Middle frontal gyrus (tissue), 1 donor: ENCODE results near the gene PLA2G12B.
"Not testable (repeated sequence)": the region's sequence is repeated elsewhere in the genome, so short reads cannot be mapped to it uniquely, and the experiment has no call there.

Experiments
- DNase-seq: peaks from one replicate; pipeline ENCODE4 v3.0.0-alpha.2; 2015; ENCODE audit warnings: low spot score; ENCODE audit errors: extremely low spot score

PLA2G12B gene

DNA sequence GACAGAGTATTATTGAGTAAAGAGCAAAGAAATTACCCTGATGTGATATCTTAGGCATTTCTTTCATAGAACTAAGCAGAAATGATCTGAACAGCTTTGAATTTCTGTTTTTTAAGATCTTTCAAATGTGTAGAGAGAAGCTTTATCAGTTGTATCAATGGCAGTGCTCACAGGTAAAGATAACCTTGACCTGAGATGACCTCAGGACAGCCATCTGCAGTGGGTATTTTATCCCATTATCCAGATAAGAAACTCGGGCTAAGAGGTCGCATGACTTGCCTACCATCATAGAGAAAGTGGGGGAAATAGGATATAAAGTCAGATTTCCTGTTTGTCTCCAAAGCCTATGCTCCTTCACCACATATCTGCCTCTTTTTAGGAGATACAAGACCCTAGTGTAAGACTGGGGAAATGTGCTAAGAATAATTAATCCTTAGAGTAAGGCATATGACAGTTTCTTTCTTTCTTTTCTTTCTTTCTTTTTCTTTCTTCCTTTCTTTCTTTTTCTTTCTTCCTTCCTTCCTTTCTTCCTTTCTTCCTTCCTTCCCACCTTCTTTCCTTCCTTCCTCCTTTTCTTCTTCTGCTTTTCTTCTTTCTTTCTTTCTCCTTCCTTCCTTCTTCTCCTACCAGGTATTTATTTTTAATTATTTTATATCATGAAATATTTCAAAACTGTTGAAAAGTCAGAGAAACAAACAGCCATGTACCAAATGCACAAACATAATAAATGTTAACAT, 10.9 kb downstream of the PLA2G12B start:
- no peak for DNase-seq

DNA sequence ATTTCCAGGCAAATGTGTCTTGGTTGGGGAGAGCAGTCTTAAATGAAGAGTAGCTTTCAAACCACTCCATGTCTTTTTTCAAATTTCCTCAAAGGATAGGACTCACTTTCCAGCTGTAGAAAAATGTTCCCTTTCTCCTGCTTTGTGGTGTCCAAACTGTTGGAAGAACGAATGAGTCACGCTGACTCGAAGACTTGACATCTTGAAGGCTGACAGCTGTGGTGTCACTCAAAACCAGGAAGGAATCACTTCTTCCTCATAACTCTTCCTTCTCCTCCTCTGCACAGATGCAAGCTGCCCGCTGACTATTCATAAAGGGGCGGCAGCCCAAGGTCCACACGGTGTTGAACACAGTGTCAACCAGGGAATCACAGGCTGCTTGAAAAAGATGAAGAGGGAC, 19.2 kb downstream of the PLA2G12B start:
- DNase-seq: no peak

DNA sequence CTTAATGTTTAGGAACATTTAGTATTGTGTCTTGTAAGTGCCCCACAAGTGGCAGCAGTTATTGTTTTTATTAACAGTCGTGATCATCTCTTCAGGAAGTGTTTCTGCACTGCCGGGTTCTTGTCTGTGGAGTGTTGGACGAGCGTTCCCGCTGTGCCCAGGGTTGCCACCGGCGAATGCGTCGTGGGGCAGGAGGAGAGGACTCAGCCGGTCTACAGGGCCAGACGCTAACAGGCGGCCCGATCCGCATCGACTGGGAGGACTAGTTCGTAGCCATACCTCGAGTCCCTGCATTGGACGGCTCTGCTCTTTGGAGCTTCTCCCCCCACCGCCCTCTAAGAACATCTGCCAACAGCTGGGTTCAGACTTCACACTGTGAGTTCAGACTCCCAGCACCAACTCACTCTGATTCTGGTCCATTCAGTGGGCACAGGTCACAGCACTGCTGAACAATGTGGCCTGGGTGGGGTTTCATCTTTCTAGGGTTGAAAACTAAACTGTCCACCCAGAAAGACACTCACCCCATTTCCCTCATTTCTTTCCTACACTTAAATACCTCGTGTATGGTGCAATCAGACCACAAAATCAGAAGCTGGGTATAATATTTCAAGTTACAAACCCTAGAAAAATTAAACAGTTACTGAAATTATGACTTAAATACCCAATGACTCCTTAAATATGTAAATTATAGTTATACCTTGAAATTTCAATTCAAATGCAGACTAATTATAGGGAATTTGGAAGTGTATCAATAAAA, 22.2 kb downstream of the PLA2G12B start:
- DNase-seq: no peak

DNA sequence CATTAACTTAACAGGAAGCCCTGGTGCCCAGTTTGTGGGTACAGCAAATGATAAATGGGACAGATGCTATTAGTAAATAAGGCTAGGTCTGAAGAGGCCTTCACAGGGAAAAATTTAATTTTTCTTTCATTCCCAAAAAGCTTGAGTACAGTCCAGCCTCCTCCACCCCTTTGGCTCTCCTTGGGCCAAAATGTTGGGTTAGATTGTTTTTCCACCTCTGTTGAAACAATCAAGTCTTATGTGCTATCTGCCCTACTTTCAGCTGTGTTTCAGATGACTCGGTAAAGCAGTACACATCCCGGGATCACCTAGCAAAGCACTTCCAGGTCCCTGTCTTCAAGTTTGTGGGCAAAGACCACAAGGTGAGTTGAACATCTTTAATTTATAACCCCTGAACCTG, 24.3 kb downstream of the PLA2G12B start:
- no peak for DNase-seq

DNA sequence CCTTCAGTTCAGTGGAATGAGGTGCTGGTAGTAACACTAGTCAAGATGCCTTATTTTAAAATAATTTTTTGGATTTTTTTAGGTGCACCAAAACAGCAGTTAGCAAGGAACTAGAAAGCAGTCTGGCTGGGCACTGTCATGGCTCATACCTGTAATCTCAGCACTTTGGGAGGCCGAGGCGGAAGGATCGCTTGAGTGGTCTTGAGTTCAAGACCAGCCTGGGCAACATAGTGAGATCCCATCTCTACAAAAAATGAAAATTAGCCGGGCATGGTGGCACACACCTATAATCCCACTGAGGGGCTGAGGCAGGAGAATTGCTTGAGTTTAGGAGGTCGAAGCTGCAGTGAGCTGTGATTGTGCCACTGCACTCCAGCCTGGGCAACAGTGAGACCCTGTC, 25.8 kb downstream of the PLA2G12B start:
- no peak for DNase-seq

DNA sequence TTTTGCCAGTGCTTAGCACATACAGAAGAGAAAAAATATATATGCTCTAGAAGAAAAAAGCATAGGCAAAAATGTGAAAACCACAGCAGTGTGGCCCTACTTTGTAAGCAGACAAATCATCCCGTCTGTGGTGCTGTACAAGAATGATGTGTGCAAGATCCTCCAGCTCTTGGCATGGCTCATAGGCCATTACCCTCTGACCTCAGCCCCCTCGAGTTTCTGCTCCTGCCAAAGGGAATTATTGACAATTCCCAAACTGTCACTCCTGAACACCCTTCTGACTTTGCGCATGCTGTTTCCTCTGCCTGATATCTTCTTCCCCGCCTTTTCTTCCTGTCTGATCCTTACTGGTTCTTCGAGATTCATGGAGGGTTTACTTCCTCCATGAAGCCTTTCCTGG, 27.1 kb downstream of the PLA2G12B start:
- DNase-seq: no peak

DNA sequence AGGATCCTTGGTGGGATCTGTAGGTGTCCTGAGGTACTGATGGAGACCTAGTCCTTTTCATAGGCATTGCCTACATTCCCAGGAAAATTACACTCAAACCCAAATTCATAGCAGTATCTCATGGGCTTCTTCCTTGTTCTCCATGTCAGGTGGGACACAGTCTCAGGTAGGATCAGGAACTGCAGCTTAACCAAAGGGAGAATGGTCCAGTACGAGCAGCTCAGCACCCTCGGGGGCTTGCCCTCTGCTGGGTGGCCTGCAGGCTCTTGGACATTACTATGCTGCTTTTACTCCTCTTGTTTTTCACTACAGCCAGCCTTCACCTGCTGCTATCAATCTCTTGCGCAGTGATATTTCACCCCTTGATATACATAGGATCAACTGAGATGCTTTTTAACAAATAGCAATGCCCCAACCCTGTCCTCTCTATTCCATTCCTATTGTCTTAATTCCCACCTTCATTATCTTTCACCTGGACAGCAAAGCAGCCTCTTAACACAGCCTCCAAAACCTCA, 28.6 kb downstream of the PLA2G12B start:
- DNase-seq: no peak

DNA sequence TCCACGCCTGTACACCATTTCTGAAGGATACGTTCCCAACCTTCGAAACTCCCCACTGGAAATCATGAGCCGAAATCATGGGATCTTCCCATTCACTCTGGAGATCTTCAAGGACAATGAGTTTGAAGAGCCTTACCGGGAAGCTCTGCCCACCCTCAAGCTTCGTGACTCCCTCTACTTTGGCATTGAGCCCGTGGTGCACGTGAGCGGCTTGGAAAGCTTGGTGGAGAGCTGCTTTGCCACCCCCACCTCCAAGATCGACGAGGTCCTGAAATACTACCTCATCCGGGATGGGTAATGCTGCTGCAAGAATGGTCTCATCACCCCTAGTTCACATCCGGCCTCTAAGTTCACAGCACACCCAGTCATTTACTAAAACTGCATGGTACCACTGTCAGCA, 30.3 kb downstream of the PLA2G12B start:
- no peak for DNase-seq

DNA sequence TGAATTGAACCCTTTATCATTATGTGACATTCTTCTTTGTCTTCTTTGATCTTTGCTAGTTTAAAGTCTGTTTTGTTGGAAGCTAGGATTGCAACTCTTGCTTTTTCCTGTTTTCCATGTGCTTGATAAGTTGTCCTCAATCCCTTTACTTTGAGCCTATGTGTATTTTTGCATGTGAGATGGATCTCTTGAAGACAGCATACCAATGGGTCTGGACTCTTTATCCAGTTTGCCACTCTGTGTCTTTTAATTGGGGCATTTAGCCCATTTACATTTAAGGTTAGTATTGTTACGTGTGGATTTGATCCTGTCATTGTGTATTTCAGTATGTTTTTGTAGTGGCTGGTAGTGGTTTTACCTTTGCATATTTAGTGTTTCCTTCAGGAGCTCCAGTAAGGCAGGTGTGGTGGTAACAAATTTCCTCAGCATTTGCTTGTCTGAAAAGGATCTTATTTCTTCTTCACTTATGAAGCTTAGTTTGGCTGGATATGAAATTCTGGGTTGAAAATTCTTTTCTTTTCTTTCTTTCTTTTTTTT, 33.4 kb downstream of the PLA2G12B start:
- DNase-seq: not testable (repeated sequence)

DNA sequence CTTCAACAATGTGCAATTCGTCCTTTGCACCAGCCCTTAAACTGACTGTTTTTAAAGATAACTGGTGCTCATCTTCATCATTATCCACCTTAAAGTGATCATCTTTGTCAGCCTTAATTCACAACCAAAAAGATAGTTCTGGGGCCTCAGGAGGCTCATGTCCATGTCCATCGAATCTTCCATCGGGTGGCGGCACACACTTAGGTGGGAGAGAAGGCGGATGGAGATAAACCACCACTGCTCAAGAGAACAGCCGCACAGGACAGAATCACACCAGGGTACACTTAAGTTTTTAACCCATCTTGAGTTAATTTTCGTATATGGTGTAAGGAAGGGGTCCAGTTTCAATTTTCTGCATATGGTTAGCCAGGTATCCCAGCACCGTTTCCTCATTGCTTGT, 36.3 kb downstream of the PLA2G12B start:
- no peak for DNase-seq

DNA sequence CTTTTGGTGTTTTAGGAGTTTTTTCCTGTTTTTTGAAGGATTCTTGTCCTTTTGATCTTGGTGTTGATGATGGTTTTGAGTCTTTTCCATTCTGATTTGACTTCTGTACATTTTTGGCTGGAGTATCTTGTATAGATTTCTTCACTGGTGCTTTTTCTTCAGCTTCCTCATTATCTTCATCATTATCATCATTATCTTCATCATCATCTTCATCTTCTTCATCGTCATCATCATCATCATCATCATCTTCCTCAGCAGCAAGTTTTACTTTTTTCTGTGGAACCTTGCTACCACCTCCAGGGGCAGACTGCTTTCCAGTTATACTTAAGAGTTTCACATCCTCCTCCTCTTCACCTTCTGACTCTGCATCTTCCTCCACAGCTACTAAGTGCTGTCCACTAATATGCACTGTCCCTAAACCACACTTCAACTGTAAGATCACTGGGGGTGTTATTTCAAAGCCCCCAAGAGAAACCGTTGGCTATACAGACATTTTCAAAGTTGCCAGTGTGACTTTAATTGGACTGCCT, 36.7 kb downstream of the PLA2G12B start:
- not testable (repeated sequence) for DNase-seq

DNA sequence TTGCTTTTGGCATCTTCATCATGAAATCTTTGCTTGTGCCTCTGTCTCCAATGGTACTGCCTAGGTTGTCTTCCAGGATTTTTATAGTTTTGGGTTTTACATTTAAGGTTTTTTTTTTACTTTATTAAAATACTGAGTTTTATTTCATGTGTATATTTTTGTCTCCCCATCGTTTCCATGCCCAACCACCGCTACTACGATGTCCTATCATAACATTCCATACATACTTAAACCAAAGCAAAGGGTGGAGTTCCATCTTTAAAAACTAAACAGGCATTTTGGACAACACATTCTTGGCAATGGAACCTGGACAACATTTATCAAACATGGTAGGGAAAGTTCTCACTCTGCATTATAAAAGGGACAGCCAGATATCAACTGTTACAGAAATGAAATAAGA, 37.4 kb downstream of the PLA2G12B start:
- not testable (repeated sequence) for DNase-seq

DNA sequence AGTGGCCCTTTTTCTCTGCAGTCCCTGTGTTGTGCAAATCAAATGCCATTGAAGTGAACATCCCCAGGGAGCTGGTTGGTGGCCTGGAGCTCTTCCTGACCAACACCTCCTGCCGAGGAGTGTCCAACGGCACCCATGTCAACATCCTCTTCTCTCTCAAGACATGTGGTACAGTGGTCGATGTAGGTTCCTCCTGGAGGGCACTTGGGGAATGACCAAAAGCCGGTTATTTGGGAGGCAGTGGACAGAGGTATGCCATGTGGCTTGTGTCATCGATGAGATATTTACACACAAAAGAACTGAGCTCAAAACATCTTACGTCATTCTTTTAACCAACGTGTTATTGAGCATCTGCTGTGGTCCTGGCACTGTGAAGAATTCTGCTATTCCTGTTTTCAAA, 41.3 kb downstream of the PLA2G12B start:
- no peak for DNase-seq

DNA sequence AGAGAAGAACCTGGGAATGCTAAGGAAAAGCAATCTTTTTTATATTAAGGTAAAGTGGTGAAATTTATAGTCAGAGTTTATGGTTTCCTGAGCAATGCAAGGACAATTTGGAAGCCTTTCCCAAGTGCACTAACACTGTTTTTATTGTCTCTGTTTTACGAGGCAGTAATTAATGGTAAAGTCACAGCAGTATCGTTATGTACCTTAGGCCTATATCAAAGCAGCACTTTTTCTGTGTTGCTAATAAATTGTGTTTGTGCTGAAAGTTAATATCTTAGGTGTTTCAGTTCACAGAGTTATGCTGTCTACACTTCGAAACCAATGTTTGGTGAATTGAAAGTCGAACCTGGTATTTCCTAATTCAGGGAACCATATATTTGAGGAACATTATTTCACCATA, 41.9 kb downstream of the PLA2G12B start:
- DNase-seq: no peak

DNA sequence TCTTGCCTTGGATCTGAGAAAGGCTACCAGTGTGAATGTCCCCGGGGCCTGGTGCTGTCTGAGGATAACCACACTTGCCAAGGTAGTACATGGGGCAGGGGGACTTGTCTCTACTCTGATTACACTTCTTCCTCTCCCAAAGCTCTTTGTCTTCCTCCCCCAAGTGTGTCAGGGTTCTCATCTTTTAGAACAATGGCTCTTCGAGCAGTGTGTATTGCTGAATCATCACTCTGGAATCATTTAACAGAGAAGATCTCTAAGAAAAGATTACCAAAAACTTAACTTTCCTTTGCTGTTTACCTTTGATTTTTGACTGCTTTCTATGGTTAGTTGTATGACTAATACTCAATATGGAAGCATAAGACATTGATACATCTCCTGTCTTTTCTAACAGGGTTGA, 42.8 kb downstream of the PLA2G12B start:
- DNase-seq: no peak

DNA sequence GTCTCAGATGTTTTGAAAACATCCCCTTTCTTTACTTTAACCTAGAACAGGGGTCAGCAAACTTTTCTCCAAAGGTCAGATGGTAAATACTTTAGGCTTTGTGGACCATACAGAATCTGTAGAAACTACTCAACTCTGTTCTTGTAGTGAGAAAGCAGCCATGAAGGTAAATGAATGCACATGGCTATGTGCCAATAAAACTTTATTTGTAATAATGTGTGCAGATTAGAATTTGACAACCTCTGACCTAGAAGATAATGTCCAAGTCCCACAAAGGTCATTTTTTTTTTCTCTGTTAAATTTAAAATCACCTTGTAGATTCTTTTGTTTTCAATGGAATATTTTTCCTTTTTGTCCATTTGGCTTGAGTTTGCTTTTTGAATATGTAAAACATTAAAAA, 43.9 kb downstream of the PLA2G12B start:
- DNase-seq: no peak

DNA sequence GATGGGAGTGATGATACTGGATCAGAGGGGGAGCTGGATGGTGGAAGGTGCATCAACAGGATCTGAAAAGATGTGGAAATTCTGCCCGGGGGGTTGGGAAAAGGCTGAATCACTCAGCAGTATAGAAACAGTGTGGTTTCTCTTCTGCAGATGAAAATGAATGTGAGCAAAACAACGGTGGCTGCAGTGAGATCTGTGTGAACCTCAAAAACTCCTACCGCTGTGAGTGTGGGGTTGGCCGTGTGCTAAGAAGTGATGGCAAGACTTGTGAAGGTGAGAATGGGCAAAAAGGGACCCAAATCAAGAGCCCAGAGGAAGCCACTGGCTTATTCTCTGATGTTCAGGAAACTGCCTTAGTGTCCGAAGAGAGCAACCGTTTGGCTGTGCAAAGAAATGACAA, 48.2 kb downstream of the PLA2G12B start:
- no peak for DNase-seq

DNA sequence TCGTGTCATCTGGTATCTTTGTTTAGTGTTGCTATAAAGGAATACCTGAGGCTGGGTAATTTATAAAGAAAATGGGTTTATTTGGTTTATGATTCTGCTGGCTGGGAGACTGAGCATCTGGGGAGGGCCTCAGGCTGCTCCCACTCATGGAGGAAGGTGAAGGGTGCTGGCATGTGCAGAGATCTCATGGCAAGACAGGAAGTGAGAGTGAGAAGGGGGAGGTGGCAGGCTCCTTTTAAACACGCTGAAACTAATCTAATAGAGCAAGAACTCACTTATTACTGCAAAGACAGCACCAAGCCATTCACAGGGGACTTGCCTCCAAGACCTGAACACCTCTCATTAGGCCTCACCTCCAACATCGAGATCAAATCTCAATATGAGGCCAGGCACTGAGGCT, 49.8 kb downstream of the PLA2G12B start:
- DNase-seq: no peak

DNA sequence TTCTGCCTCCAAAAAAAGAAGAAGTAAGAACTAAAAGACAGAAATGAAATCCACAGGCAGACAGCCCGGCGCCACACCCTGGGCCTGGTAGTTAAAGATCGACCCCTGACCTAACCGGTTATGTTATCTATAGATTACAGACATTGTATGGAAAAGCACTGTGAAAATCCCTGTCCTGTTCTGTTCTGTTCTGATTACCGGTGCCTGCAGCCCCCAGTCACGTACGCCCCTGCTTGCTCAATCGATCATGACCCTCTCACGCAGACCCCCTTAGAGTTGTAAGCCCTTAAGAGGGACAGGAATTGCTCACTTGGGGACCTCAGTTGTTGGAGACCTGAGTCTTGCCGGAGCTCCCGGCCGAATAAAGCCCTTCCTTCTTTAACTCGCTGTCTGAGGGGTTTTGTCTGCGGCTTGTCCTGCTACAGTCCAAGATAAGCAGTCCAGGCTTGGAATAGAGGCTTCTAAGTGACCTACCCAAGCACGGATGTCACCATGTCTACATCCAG, 50.6 kb downstream of the PLA2G12B start:
- not testable (repeated sequence) for DNase-seq

DNA sequence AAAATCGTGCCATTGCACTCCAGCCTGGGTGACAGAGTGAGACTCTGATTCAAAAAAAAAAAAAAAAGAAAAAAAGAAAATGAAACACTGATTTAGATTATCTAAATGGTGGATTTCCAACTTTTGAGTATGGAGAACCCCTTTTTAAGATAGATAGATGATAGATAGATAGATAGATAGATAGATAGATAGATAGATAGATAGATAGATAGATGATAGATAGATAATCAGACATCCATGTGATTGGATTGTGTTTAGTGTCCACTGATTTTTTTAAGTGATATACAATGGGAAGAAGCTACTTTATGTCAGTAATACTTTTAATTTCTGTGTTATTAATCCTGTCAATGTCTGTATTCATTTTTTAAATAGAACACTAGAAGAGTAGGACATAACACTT, 55.1 kb downstream of the PLA2G12B start:
- no peak for DNase-seq

DNA sequence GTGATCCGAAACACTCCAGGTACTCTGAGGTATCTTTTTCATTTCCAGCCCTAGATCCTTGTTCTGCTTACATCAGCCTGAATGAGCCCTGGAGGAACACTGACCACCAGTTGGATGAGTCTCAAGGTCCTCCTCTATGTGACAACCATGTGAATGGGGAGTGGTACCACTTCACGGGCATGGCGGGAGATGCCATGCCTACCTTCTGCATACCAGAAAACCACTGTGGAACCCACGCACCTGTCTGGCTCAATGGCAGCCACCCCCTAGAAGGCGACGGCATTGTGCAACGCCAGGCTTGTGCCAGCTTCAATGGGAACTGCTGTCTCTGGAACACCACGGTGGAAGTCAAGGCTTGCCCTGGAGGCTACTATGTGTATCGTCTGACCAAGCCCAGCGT, 56.0 kb downstream of the PLA2G12B start:
- no peak for DNase-seq

DNA sequence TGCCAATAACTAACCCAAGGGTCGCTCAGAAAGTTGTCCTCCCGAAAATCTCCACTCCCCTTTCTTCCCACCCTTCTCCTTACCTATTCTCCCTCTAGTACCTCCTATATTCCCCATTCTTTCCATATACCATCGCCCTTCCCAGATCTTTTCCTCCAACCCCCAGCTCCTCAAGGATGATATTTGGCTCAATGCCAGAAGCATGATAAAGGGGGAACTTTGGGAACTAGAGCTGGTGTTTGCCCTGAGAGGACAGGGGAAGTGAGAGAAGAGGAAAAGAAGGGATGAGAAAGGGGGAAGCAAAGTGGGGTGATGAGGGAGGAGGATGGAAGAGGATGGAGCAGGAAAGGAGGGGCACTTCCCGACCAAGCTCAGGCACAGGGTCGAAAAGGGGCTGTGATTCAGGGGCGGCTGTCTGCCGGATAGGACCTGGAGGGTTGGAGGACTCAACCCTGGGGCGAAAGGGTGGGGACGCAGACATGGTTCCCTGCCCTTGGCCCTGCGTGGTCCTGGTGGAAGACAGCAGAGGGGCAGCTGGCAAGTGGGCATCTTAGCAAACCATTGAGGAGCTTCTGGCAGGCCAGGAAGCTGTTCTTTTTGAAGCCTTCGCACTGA, 59.3 kb downstream of the PLA2G12B start:
- DNase-seq: no peak
